Fibroblast of lung (primary cell): Measurements from ENCODE around the gene PTCH2. TPM values are rescaled to one million over a fixed set of nuclear protein-coding genes. Genes with fewer than 3 reads are reported as not detected.

Source experiments
- DNase-seq, 2 donors: peaks; one replicate each; pipeline versions ENCODE4 v3.0.0 to v3.0.0-alpha.2; 2010; ENCODE audit warnings: low read depth in 2 of 2
- H2AFZ ChIP-seq: 2 replicates; pipeline ENCODE4 v1.5.1; 2012; ENCODE audit warnings: low read length, control low read depth, inconsistent platforms
- H3K27ac ChIP-seq: 2 replicates; pipeline ENCODE4 v1.5.1; 2011; ENCODE audit warnings: low read length, control low read depth; ENCODE audit not compliant: insufficient read depth
- H3K27me3 ChIP-seq: 2 replicates; pipeline ENCODE4 v1.5.1; 2011; ENCODE audit warnings: mild to moderate bottlenecking, low read length; ENCODE audit not compliant: control insufficient read depth, insufficient read depth
- H3K36me3 ChIP-seq: 2 replicates; pipeline ENCODE4 v1.5.1; 2011; ENCODE audit warnings: low read length; ENCODE audit not compliant: control insufficient read depth, insufficient read depth
- H3K4me1 ChIP-seq: 2 replicates; pipeline ENCODE4 v1.5.1; 2011; ENCODE audit warnings: low read length; ENCODE audit not compliant: control insufficient read depth, insufficient read depth; ENCODE audit errors: extremely low read depth
- H3K4me2 ChIP-seq: 2 replicates; pipeline ENCODE4 v1.5.1; 2011; ENCODE audit warnings: low read length, control low read depth; ENCODE audit not compliant: insufficient read depth; ENCODE audit errors: extremely low read depth
- H3K4me3 ChIP-seq, 4 experiments: fragments of 200-600 bp in 1 of 4; sonication (generic) in 1 of 4; replicated peaks in 1 of 4; 2 replicates each; pipeline ENCODE4 v1.5.1; 2011 to 2016; ENCODE audit warnings: low read length in 4 of 4, low read depth in 3 of 4, mild to moderate bottlenecking in 3 of 4, control low read depth in 2 of 4, inconsistent platforms in 1 of 4, mixed read lengths in 1 of 4; ENCODE audit not compliant: insufficient read depth in 1 of 4; ENCODE audit errors: control extremely low read depth in 1 of 4
- H3K79me2 ChIP-seq: 2 replicates; pipeline ENCODE4 v1.5.1; 2012; ENCODE audit warnings: mild to moderate bottlenecking, low read length, inconsistent platforms; ENCODE audit not compliant: control insufficient read depth, insufficient read depth
- H3K9ac ChIP-seq: 2 replicates; pipeline ENCODE4 v1.5.1; 2011; ENCODE audit warnings: mild to moderate bottlenecking, low read length, control low read depth; ENCODE audit not compliant: insufficient read depth
- H3K9me3 ChIP-seq: 2 replicates; pipeline ENCODE4 v1.5.1; 2012; ENCODE audit warnings: low read depth, low read length; ENCODE audit not compliant: control insufficient read depth, insufficient read depth
- H4K20me1 ChIP-seq: 2 replicates; pipeline ENCODE4 v1.5.1; 2011; ENCODE audit warnings: low read length; ENCODE audit not compliant: control insufficient read depth, insufficient read depth; ENCODE audit errors: extremely low read depth
- CTCF ChIP-seq, 2 donors: IDR thresholded peaks in 1 of 2; conservative IDR thresholded peaks in 1 of 2; 1 replicate in 1 of 2; 2 replicates in 1 of 2; pipeline ENCODE4 v1.5.1; 2011 to 2012; ENCODE audit warnings: low read length in 2 of 2, control low read depth in 1 of 2, inconsistent platforms in 1 of 2, low read depth in 1 of 2, mild to moderate bottlenecking in 1 of 2
- EZH2 ChIP-seq: IDR thresholded peaks from 2 replicates; pipeline ENCODE4 v1.5.1; 2012; ENCODE audit warnings: low read length, control low read depth, mild to moderate bottlenecking; ENCODE audit errors: missing control alignments
- polyA plus RNA-seq, 2 donors: library from polyadenylated mRNA; depleted of rRNA in 1 of 2; stranded (reverse) in 1 of 2; unstranded in 1 of 2; fragments of >200 nt; gene quantifications; 2 replicates each; pipeline ENCODE4 v1.2.1, GENCODE V29; 2011 to 2012; ENCODE audit warnings: missing spikeins in 1 of 2
- total RNA-seq: library from RNA; depleted of rRNA; stranded (reverse); fragments of >200 nt; gene quantifications from 2 replicates; pipeline ENCODE4 v1.2.1, GENCODE V29; 2014

Gene PTCH2
- total and polyA plus RNA-seq, 2 donors (not counting 1 experiment from before 2014, with no cell fraction given): 0.15 to 0.50 TPM

GRCh38 chr1:44792736-44793502 is 50.1 kb downstream of the PTCH2 start:
- DNase-seq: no peak
- H3K9me3 ChIP-seq: no peaks in the 10 kb centered on the region
- no peaks in the 10 kb centered on the region for H3K79me2 ChIP-seq
- H3K27me3 ChIP-seq: no peaks in the 10 kb centered on the region
- no peak overlapping the region for H3K9ac ChIP-seq
- no peaks in the 10 kb centered on the region for H4K20me1 ChIP-seq
- H3K4me2 ChIP-seq: no peak overlapping the region
- H3K36me3 ChIP-seq: no peaks in the 10 kb centered on the region
- H3K4me1 ChIP-seq: no peaks in the 10 kb centered on the region
- no peak for TF ChIP-seq EZH2
- TF ChIP-seq CTCF (conservative IDR thresholded peaks at IDR 0.05 in 1 of 2, IDR thresholded peaks at IDR 0.05 in 1 of 2; ENCODE audit: low read depth in 1 of 2, low read length in 2 of 2): no peak
- no peak overlapping the region for H3K4me3 ChIP-seq
- no peak overlapping the region for H2AFZ ChIP-seq
- H3K27ac ChIP-seq: no peak overlapping the region

- H3K27me3 ChIP-seq: no peaks in the 10 kb centered on the region
- H3K79me2 ChIP-seq: no peaks in the 10 kb centered on the region
- no peak for DNase-seq
- H3K36me3 ChIP-seq: no peaks in the 10 kb centered on the region
- H3K4me1 ChIP-seq: no peaks in the 10 kb centered on the region
- H3K4me3 ChIP-seq: no peak overlapping the region
- H3K4me2 ChIP-seq: no peak overlapping the region
- H3K27ac ChIP-seq: no peak overlapping the region
- H4K20me1 ChIP-seq: no peaks in the 10 kb centered on the region
- TF ChIP-seq CTCF (conservative IDR thresholded peaks at IDR 0.05 in 1 of 2, IDR thresholded peaks at IDR 0.05 in 1 of 2; ENCODE audit: low read depth in 1 of 2, low read length in 2 of 2) (no peak), EZH2 (no peak)
- no peaks in the 10 kb centered on the region for H3K9me3 ChIP-seq
- H2AFZ ChIP-seq: no peak overlapping the region
- no peak overlapping the region for H3K9ac ChIP-seq
These were observed 51.9 kb downstream of the PTCH2 start for GRCh38 chr1:44790968-44791801.

- H3K4me2 ChIP-seq: no peak within 1 kb of the TSS
- no peak within 1 kb of the TSS for H3K9ac ChIP-seq
- no peak within 1 kb of the TSS for H2AFZ ChIP-seq
- no peak for DNase-seq
- H3K4me1 ChIP-seq: peaks cover 8% of the 10 kb centered on the region
- H3K27me3 ChIP-seq: no peaks in the 10 kb centered on the region
- no peaks in the 10 kb centered on the region for H3K79me2 ChIP-seq
- no peaks in the 10 kb centered on the region for H4K20me1 ChIP-seq
- H3K27ac ChIP-seq: no peak within 1 kb of the TSS
- no peak within 1 kb of the TSS for H3K4me3 ChIP-seq
- no peaks in the 10 kb centered on the region for H3K36me3 ChIP-seq
- no peak for TF ChIP-seq EZH2
- TF ChIP-seq CTCF (conservative IDR thresholded peaks at IDR 0.05 in 1 of 2, IDR thresholded peaks at IDR 0.05 in 1 of 2; ENCODE audit: low read depth in 1 of 2, low read length in 2 of 2): no peak
- no peaks in the 10 kb centered on the region for H3K9me3 ChIP-seq
These were observed 54.8 kb downstream of the PTCH2 start, which contains the start of gene BEST4 for GRCh38 chr1:44788120-44788860. BEST4 (minus strand) TSS chr1:44788170; CDS start chr1:44787705, 465 bp downstream.
